ENCODE results near the gene CTNND1. TPM values are rescaled to one million over a fixed set of nuclear protein-coding genes. Genes with fewer than 3 reads are reported as not detected.
A peak's percentile ranks its signal among the peaks of the same experiment; 100 is the strongest.
"Not testable (repeated sequence)": the region's sequence is repeated elsewhere in the genome, so short reads cannot be mapped to it uniquely, and the experiment has no call there.

The CTNND1 gene
- total RNA-seq = 100 to 1,000 TPM in 1 of 4 donors, 10 to 100 TPM in 3; 87.6 to 123 (median 93.8) TPM

- 2 to 7% methylated on average over 13 of the region's 13 CpGs for WGBS, 2 donors (ENCODE audit: low coverage in 1 of 2)
- Histone ChIP-seq H3K36me3 (no peaks in the 10 kb centered on the region), H3K9me3 (no peaks in the 10 kb centered on the region), H3K4me3 (peak within 1 kb of the TSS; percentile 61 to 100), H3K27ac (peak within 1 kb of the TSS; percentile 85 to 100 (median 88)), H3K4me1 (peaks cover 8 to 30% (median 10%) of the 10 kb centered on the region in 3 donors), H3K27me3 (no peaks in the 10 kb centered on the region)
- peak; percentile 100 for ATAC-seq
- TF ChIP-seq EP300 (IDR thresholded peaks at IDR 0.05) (no peak), CTCF (IDR thresholded peaks at IDR 0.05) (no peak), POLR2AphosphoS5 (IDR thresholded peaks at IDR 0.05) (peak; percentile 90), POLR2A (IDR thresholded peaks at IDR 0.05) (peak; percentile 28 to 53)
Measured at GRCh38 chr11:57761301-57762234, at the start of gene CTNND1. CTNND1 (plus strand) TSS chr11:57761802; CDS start chr11:57791479, 29,677 bp downstream.

- no peak for TF ChIP-seq EP300 (IDR thresholded peaks at IDR 0.05)
- no peak for TF ChIP-seq CTCF (IDR thresholded peaks at IDR 0.05)
- TF ChIP-seq POLR2AphosphoS5 (IDR thresholded peaks at IDR 0.05) = peak; percentile 79
- peak; percentile 32 to 41 for TF ChIP-seq POLR2A (IDR thresholded peaks at IDR 0.05)
- WGBS, 2 donors (ENCODE audit: low coverage in 1 of 2) = 0% methylated on average over 15 to 16 of the region's 53 CpGs
- Histone ChIP-seq H3K36me3 (peaks cover 0 to 5% of the 10 kb centered on the region in 2 donors), H3K9me3 (no peaks in the 10 kb centered on the region), H3K27me3 (no peaks in the 10 kb centered on the region), H3K4me1 (peaks cover 9 to 50% (median 25%) of the 10 kb centered on the region in 3 donors), H3K4me3 (peak within 1 kb of the TSS; percentile 82 to 97), H3K27ac (peak within 1 kb of the TSS; percentile 88 to 98 (median 92))
- ATAC-seq = peak; percentile 98
Measured at GRCh38 chr11:57712256-57713150, 49.1 kb upstream of the CTNND1 start, which contains the start of gene TMX2. TMX2 (plus strand) TSS chr11:57712593; CDS start chr11:57712619, 26 bp downstream.

- H3K4me1 ChIP-seq = peaks cover 9 to 50% (median 25%) of the 10 kb centered on the region in 3 donors
- TF ChIP-seq POLR2A (IDR thresholded peaks at IDR 0.05) = no peak
- no peak for TF ChIP-seq CTCF (IDR thresholded peaks at IDR 0.05)
- peak overlapping the region in 1 of 2 donors; percentile 82 for H3K4me3 ChIP-seq
- no peaks in the 10 kb centered on the region for H3K27me3 ChIP-seq
- 89% methylated on average over 2 of the region's 2 CpGs; no CpG with 5 or more reads in 1 of the 2 donors for WGBS, 2 donors (ENCODE audit: low coverage in 1 of 2)
- no peaks in the 10 kb centered on the region for H3K9me3 ChIP-seq
- no peak overlapping the region for H3K27ac ChIP-seq
- H3K36me3 ChIP-seq = peaks cover 0 to 14% of the 10 kb centered on the region in 2 donors
- no peak for ATAC-seq
Measured at GRCh38 chr11:57713835-57714234, 47.8 kb upstream of the CTNND1 start.

- peaks cover 0 to 33% of the 10 kb centered on the region in 2 donors for H3K36me3 ChIP-seq
- H3K27me3 ChIP-seq, ATAC-seq, H3K9me3 ChIP-seq, H3K27ac ChIP-seq, H3K4me3 ChIP-seq: not testable (repeated sequence)
- WGBS, 2 donors (ENCODE audit: low coverage in 1 of 2) = no CpG with 5 or more reads among the region's 34 CpGs
- H3K4me1 ChIP-seq = peaks cover 9 to 26% (median 19%) of the 10 kb centered on the region in 3 donors
Measured at GRCh38 chr11:57716726-57717125, 44.9 kb upstream of the CTNND1 start.

- Histone ChIP-seq H3K27ac (no peak overlapping the region), H3K9me3 (no peaks in the 10 kb centered on the region), H3K36me3 (peaks cover 0 to 16% of the 10 kb centered on the region in 2 donors), H3K27me3 (no peaks in the 10 kb centered on the region), H3K4me3 (no peak overlapping the region), H3K4me1 (no peaks in the 10 kb centered on the region)
- no peak for TF ChIP-seq CTCF (IDR thresholded peaks at IDR 0.05)
- no peak for TF ChIP-seq POLR2A (IDR thresholded peaks at IDR 0.05)
- no peak for ATAC-seq
- 57 to 60% methylated on average over 2 of the region's 2 CpGs for WGBS, 2 donors (ENCODE audit: low coverage in 1 of 2)
Measured at GRCh38 chr11:57727185-57727584, 34.4 kb upstream of the CTNND1 start.

Data from gastroesophageal sphincter (tissue), 4 donors.